Gastroesophageal sphincter (tissue), 3 donors: Measurements from ENCODE around the gene CARS2.

Experiments
- EP300 ChIP-seq: sonication (generic); formaldehyde crosslinking; IDR thresholded peaks from one replicate; pipeline ENCODE4 v1.6.1; 2017; ENCODE audit warnings: antibody characterized with exemption, mild to moderate bottlenecking
- POLR2A ChIP-seq, 2 donors: fragments of 450-650 bp; IDR thresholded peaks; one replicate each; pipeline ENCODE4 v1.6.1; 2017; ENCODE audit warnings: antibody characterized with exemption in 2 of 2, mild to moderate bottlenecking in 2 of 2, moderate library complexity in 1 of 2
- POLR2AphosphoS5 ChIP-seq: sonication (generic); formaldehyde crosslinking; IDR thresholded peaks from one replicate; pipeline ENCODE4 v1.6.1; 2017; ENCODE audit warnings: antibody characterized with exemption
- TF ChIP-seq, protein P1 (sequence below), 4 experiments: fragments of 200-600 bp in 2 of 4; fragments of 450-650 bp in 2 of 4; sonication (generic) in 1 of 4; IDR thresholded peaks; one replicate each; pipeline ENCODE4 v1.5.1; 2017 to 2019; ENCODE audit warnings: antibody characterized with exemption in 4 of 4, mild to moderate bottlenecking in 2 of 4, moderate library complexity in 2 of 4

DNA sequence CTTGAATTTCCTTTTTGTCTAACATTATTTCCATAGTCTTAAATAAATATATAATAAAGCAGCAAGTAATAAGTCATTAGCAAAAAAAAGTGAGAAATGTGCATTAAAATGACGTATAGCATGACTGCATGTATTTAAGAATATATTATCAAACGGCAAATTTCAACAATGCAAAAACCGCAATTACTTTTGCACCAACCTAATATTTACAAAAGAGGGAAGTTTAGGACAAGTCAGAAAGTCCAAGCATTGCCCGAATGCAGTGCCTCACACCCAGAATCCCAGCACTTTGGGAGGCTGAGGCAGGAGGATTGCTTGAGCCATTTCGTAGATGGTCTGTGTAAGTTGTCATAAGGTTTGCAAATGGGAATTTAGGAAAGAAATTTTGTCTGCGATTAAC, 100.8 kb downstream of the CARS2 start:
- TF ChIP-seq POLR2AphosphoS5 (no peak), POLR2A (IDR thresholded peaks at IDR 0.05) (no peak), EP300 (no peak)
- TF ChIP-seq, protein P1, sequence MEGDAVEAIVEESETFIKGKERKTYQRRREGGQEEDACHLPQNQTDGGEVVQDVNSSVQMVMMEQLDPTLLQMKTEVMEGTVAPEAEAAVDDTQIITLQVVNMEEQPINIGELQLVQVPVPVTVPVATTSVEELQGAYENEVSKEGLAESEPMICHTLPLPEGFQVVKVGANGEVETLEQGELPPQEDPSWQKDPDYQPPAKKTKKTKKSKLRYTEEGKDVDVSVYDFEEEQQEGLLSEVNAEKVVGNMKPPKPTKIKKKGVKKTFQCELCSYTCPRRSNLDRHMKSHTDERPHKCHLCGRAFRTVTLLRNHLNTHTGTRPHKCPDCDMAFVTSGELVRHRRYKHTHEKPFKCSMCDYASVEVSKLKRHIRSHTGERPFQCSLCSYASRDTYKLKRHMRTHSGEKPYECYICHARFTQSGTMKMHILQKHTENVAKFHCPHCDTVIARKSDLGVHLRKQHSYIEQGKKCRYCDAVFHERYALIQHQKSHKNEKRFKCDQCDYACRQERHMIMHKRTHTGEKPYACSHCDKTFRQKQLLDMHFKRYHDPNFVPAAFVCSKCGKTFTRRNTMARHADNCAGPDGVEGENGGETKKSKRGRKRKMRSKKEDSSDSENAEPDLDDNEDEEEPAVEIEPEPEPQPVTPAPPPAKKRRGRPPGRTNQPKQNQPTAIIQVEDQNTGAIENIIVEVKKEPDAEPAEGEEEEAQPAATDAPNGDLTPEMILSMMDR (IDR thresholded peaks at IDR 0.05), result no peak
